Endothelial cell of umbilical vein (primary cell): Measurements from ENCODE around the gene PMFBP1.

Experiments used
- CTCF ChIP-seq, 2 donors: IDR thresholded peaks; 1 replicate in 1 of 2; 2 replicates in 1 of 2; pipeline ENCODE4 v1.5.1; 2011; ENCODE audit warnings: low read length in 2 of 2, mild to moderate bottlenecking in 2 of 2, moderate library complexity in 2 of 2, control low read depth in 1 of 2, inconsistent platforms in 1 of 2, low read depth in 1 of 2; ENCODE audit not compliant: insufficient read depth in 1 of 2; ENCODE audit errors: extremely low read depth in 1 of 2
- JUN ChIP-seq: IDR thresholded peaks from 2 replicates; pipeline ENCODE4 v1.6.1; 2011; ENCODE audit warnings: borderline replicate concordance, low read depth; ENCODE audit not compliant: insufficient read length, insufficient read depth
- MAX ChIP-seq: IDR thresholded peaks from 2 replicates; pipeline ENCODE4 v1.6.1; 2011; ENCODE audit not compliant: insufficient read depth, insufficient read length
- MYC ChIP-seq: IDR thresholded peaks from one replicate; pipeline ENCODE4 v1.6.1; 2011; ENCODE audit warnings: mild to moderate bottlenecking, low read depth, low read length
- POLR2A ChIP-seq: IDR thresholded peaks from 2 replicates; pipeline ENCODE4 v1.6.1; 2012; ENCODE audit warnings: low read depth, mild to moderate bottlenecking, control low read depth, low read length

- no peak for TF ChIP-seq POLR2A
- no peak for TF ChIP-seq CTCF (IDR thresholded peaks at IDR 0.05; ENCODE audit: extremely low read depth in 1 of 2, insufficient read depth in 1 of 2, low read depth in 1 of 2, low read length in 2 of 2)
- TF ChIP-seq JUN: no peak
- no peak for TF ChIP-seq MYC
- TF ChIP-seq MAX: no peak
Measured at GRCh38 chr16:72159801-72160200, 12.2 kb downstream of the PMFBP1 start.
